Panc1 (cell line): ENCODE data around the gene TMEM204. TPM values are rescaled to one million over a fixed set of nuclear protein-coding genes. Genes with fewer than 3 reads are reported as not detected.

Source experiments
- ATAC-seq: fragments of 200-7000 bp; cut with Tn5 transposase; 2 replicates; pipeline ENCODE4 v1.9.1; 2020; ENCODE audit warnings: mild to moderate bottlenecking, moderate library complexity
- BruUV-seq: library from RNA; stranded (reverse); fragments of 400-500 nt; replicated peaks from 2 replicates; lab custom pipeline; 2021; lab: Mats Ljungman, UMichigan
- CTCF ChIA-PET: fragments of 300-600 bp; sonication (Branson Sonifier 250); formaldehyde crosslinking; loops from one replicate; lab custom pipeline; 2022; ENCODE audit warnings: antibody characterized with exemption; lab: Charles Lee
- POLR2A ChIA-PET: fragments of 300-600 bp; sonication (Branson Sonifier 250); formaldehyde crosslinking; loops from one replicate; lab custom pipeline; 2022; ENCODE audit warnings: antibody characterized with exemption; lab: Charles Lee
- DNase-seq: peaks from one replicate; pipeline ENCODE4 v3.0.0-alpha.2; 2010; ENCODE audit warnings: low read depth, low spot score
- H3K27ac ChIP-seq: 2 replicates; pipeline ENCODE4 v1.5.1; 2011; ENCODE audit warnings: mild to moderate bottlenecking, low read length, inconsistent platforms
- H3K27me3 ChIP-seq: fragments of 200-500 bp; sonication (Bioruptor generic); 2 replicates; pipeline ENCODE4 v1.6.0; 2014; ENCODE audit warnings: low read length, inconsistent platforms; ENCODE audit not compliant: control insufficient read depth, insufficient read depth
- H3K36me3 ChIP-seq: fragments of 200-500 bp; sonication (Bioruptor generic); 2 replicates; pipeline ENCODE4 v1.5.1; 2014; ENCODE audit warnings: inconsistent platforms, mild to moderate bottlenecking, low read length, moderate library complexity; ENCODE audit not compliant: control insufficient read depth, insufficient read depth
- H3K4me1 ChIP-seq: 2 replicates; pipeline ENCODE4 v1.5.1; 2011; ENCODE audit warnings: inconsistent platforms, mild to moderate bottlenecking, low read length, moderate library complexity; ENCODE audit not compliant: control insufficient read depth, insufficient read depth
- H3K4me3 ChIP-seq, 2 experiments: 2 replicates each; pipeline ENCODE4 v1.5.1; 2011 to 2012; ENCODE audit warnings: low read depth in 2 of 2, low read length in 2 of 2, mild to moderate bottlenecking in 2 of 2, inconsistent platforms in 1 of 2, moderate library complexity in 1 of 2
- H3K9me3 ChIP-seq: fragments of 200-500 bp; sonication (Bioruptor generic); 2 replicates; pipeline ENCODE4 v1.5.1; 2014; ENCODE audit warnings: low read depth, mild to moderate bottlenecking, inconsistent platforms, low read length, moderate library complexity; ENCODE audit not compliant: control insufficient read depth, insufficient read depth
- CTCF ChIP-seq: fragments of 450-650 bp; IDR thresholded peaks from 2 replicates; pipeline ENCODE4 v1.5.1; 2017; ENCODE audit warnings: mild to moderate bottlenecking
- POLR2AphosphoS5 ChIP-seq: IDR thresholded peaks from 2 replicates; pipeline ENCODE4 v1.6.1; 2012; ENCODE audit warnings: mild to moderate bottlenecking, low read depth, low read length, moderate library complexity
- REST ChIP-seq, 2 experiments: IDR thresholded peaks; 2 replicates each; pipeline ENCODE4 v1.6.1; 2011 to 2012; ENCODE audit warnings: low read depth in 2 of 2, control low read depth in 1 of 2, low read length in 1 of 2, mild to moderate bottlenecking in 1 of 2, moderate library complexity in 1 of 2; ENCODE audit not compliant: insufficient read depth in 1 of 2
- SIN3A ChIP-seq: IDR thresholded peaks from 2 replicates; pipeline ENCODE4 v1.6.1; 2012; ENCODE audit warnings: low read depth, mild to moderate bottlenecking, low read length, moderate library complexity, borderline replicate concordance; ENCODE audit not compliant: insufficient read depth
- TCF7L2 ChIP-seq: IDR thresholded peaks from 2 replicates; pipeline ENCODE4 v1.6.1; 2011; ENCODE audit warnings: mild to moderate bottlenecking, low read depth, low read length, inconsistent platforms
- in situ Hi-C: cut with HindIII; loops from 2 replicates; pipeline ENCODE4 v1.10.0; 2016; ENCODE audit warnings: low sequenced_read_pairs, low pct_unique_long_range_greater_than_20kb
- intact Hi-C: fragments of 100-400 bp; cut with micrococcal nuclease; formaldehyde crosslinking; loops from one replicate; pipeline ENCODE4 v1.10.0; 2022; ENCODE audit not compliant: unreplicated experiment
- total RNA-seq: library from RNA; stranded (reverse); gene quantifications from one replicate; pipeline ENCODE4 v1.2.1, GENCODE V29; 2021; ENCODE audit not compliant: unreplicated experiment

TMEM204 gene
- total RNA-seq, 1 experiment from 2014 or later, result 0.13 TPM

- CTCF ChIA-PET, result no interaction called here
- H3K4me3 ChIP-seq, result no peak overlapping the region
- ATAC-seq (no peak), DNase-seq (no peak)
- no peak for TF ChIP-seq POLR2AphosphoS5
- TF ChIP-seq SIN3A, result no peak
- no peak for TF ChIP-seq TCF7L2
- no peak for TF ChIP-seq CTCF
- TF ChIP-seq REST (IDR thresholded peaks at IDR 0.05; ENCODE audit: insufficient read depth in 1 of 2, low read depth in 2 of 2, low read length in 1 of 2), result no peak
- no peaks in the 10 kb centered on the region for H3K9me3 ChIP-seq
- intact Hi-C loops (no loop called here), in situ Hi-C loops (no loop called here)
- POLR2A ChIA-PET, result no interaction called here
- no peaks in the 10 kb centered on the region for H3K36me3 ChIP-seq
- H3K27ac ChIP-seq, result no peak overlapping the region
- peaks cover 6% of the 10 kb centered on the region for H3K4me1 ChIP-seq
- H3K27me3 ChIP-seq, result no peaks in the 10 kb centered on the region
- BruUV-seq, result no TSS peak
Measured at GRCh38 chr16:1498899-1499676, 34.4 kb upstream of the TMEM204 start.

- ChIA-PET POLR2A (no interaction called here), CTCF (no interaction called here)
- no peaks in the 10 kb centered on the region for H3K9me3 ChIP-seq
- TF ChIP-seq REST (IDR thresholded peaks at IDR 0.05; ENCODE audit: insufficient read depth in 1 of 2, low read depth in 2 of 2, low read length in 1 of 2) (no peak), POLR2AphosphoS5 (no peak), SIN3A (no peak), TCF7L2 (no peak), CTCF (no peak)
- intact Hi-C loops, result no loop called here
- in situ Hi-C loops, result no loop called here
- no peaks in the 10 kb centered on the region for H3K27me3 ChIP-seq
- H3K4me3 ChIP-seq, result no peak overlapping the region
- H3K27ac ChIP-seq, result no peak overlapping the region
- BruUV-seq, result no TSS peak
- no peaks in the 10 kb centered on the region for H3K36me3 ChIP-seq
- ATAC-seq, result no peak
- no peak for DNase-seq
- no peaks in the 10 kb centered on the region for H3K4me1 ChIP-seq
Measured at GRCh38 chr16:1499756-1500464, 33.6 kb upstream of the TMEM204 start.
